ENCODE results near the gene OR14J1.
"Not testable (repeated sequence)": the region's sequence is repeated elsewhere in the genome, so short reads cannot be mapped to it uniquely, and the experiment has no call there.

OR14J1 gene

GRCh38 chr6:29301316-29301715, at the start of gene OR14J1:
Gene OR14J1 (plus strand): TSS chr6:29301701. CDS start chr6:29306690, 4,989 bp downstream.
- no peak for DNase-seq

- no peak for DNase-seq
Observed at GRCh38 chr6:29251736-29252135, 49.8 kb upstream of the OR14J1 start.

GRCh38 chr6:29255530-29255929, 46.0 kb upstream of the OR14J1 start:
- no peak for DNase-seq

- DNase-seq: no peak
Observed at GRCh38 chr6:29259721-29260120, 41.8 kb upstream of the OR14J1 start.

GRCh38 chr6:29263001-29263400, 38.5 kb upstream of the OR14J1 start:
- DNase-seq: no peak

GRCh38 chr6:29294499-29294914, 7.0 kb upstream of the OR14J1 start:
- no peak for DNase-seq

GRCh38 chr6:29295181-29295585, 6.3 kb upstream of the OR14J1 start:
- DNase-seq: no peak

GRCh38 chr6:29295623-29296022, 5.9 kb upstream of the OR14J1 start:
- no peak for DNase-seq

GRCh38 chr6:29319931-29320330, 18.4 kb downstream of the OR14J1 start:
- DNase-seq: no peak

- DNase-seq: not testable (repeated sequence)
Observed at GRCh38 chr6:29323332-29323731, 21.8 kb downstream of the OR14J1 start.

- no peak for DNase-seq
Observed at GRCh38 chr6:29325777-29326176, 24.3 kb downstream of the OR14J1 start.

GRCh38 chr6:29332676-29333075, 31.2 kb downstream of the OR14J1 start:
- DNase-seq: no peak

- no peak for DNase-seq
Observed at GRCh38 chr6:29336269-29336668, 34.8 kb downstream of the OR14J1 start.

GRCh38 chr6:29345380-29345779, 43.9 kb downstream of the OR14J1 start:
- no peak for DNase-seq

- DNase-seq: not testable (repeated sequence)
Observed at GRCh38 chr6:29349348-29349747, 47.8 kb downstream of the OR14J1 start.

GRCh38 chr6:29354980-29355379, 53.5 kb downstream of the OR14J1 start:
- DNase-seq: no peak

GRCh38 chr6:29355603-29356002, 54.1 kb downstream of the OR14J1 start:
- no peak for DNase-seq
